HCT116 (cell line): ENCODE data around the gene ADARB1. TPM values are rescaled to one million over a fixed set of nuclear protein-coding genes. Genes with fewer than 3 reads are reported as not detected.

Experiments used
- ATAC-seq: fragments of 200-7000 bp; cut with Tn5 transposase; 2 replicates; pipeline ENCODE4 v1.9.1; 2020; ENCODE audit warnings: mild to moderate bottlenecking, moderate library complexity
- BruUV-seq: library from RNA; stranded (reverse); fragments of 400-500 nt; replicated peaks from 2 replicates; lab custom pipeline; 2021; lab: Mats Ljungman, UMichigan
- CTCF ChIA-PET: fragments of 300-600 bp; sonication (Branson Sonifier 250); formaldehyde crosslinking; loops from one replicate; lab custom pipeline; 2021; ENCODE audit warnings: antibody characterized with exemption; lab: Charles Lee
- POLR2A ChIA-PET: fragments of 300-600, 350-600 bp; sonication (Branson Sonifier 250); formaldehyde crosslinking; loops from one replicate; lab custom pipeline; 2021; ENCODE audit warnings: antibody characterized with exemption; lab: Charles Lee
- RAD21 ChIA-PET, 2 experiments: fragments of 300-600 bp; sonication (Branson Sonifier 250); formaldehyde crosslinking; loops; one replicate each; lab custom pipeline; 2023; ENCODE audit warnings: low total read pairs in 2 of 2; ENCODE audit not compliant: uncharacterized antibody in 2 of 2, unreplicated experiment in 2 of 2, low non-redundant PET in 1 of 2; lab: Charles Lee
- DNase-seq: peaks from one replicate; pipeline ENCODE4 v3.0.0-alpha.2; 2010; ENCODE audit warnings: low read depth, low spot score
- H2AFZ ChIP-seq: fragments of 200-600 bp; shearing (Covaris generic), sonication (generic); 2 replicates; pipeline ENCODE4 v1.6.1; 2017; ENCODE audit warnings: low read depth, mixed run types, mixed read lengths, antibody characterized with exemption, low read length; ENCODE audit not compliant: poor library complexity, severe bottlenecking
- H3K27ac ChIP-seq: 2 replicates; pipeline ENCODE4 v1.5.1; 2012; ENCODE audit warnings: low read depth, low read length
- H3K27me3 ChIP-seq: fragments of 200-600 bp; sonication (generic); 2 replicates; pipeline ENCODE4 v1.6.1; 2016; ENCODE audit warnings: mixed run types, low read length, mixed read lengths; ENCODE audit not compliant: insufficient read depth
- H3K36me3 ChIP-seq, 2 experiments: fragments of 200-500 bp in 1 of 2; fragments of 200-600 bp in 1 of 2; sonication (Bioruptor generic) in 1 of 2; sonication (generic) in 1 of 2; 2 replicates each; pipeline versions ENCODE4 v1.5.1 to v1.6.1; 2014 to 2016; ENCODE audit warnings: low read length in 2 of 2, inconsistent platforms in 1 of 2, mixed read lengths in 1 of 2, mixed run types in 1 of 2; ENCODE audit not compliant: insufficient read depth in 2 of 2, control insufficient read depth in 1 of 2
- H3K4me1 ChIP-seq, 2 experiments: fragments of 200-600 bp in 1 of 2; sonication (generic) in 1 of 2; 2 replicates each; pipeline versions ENCODE4 v1.5.1 to v1.6.1; 2012 to 2017; ENCODE audit warnings: low read length in 2 of 2, inconsistent platforms in 1 of 2, mild to moderate bottlenecking in 1 of 2, mixed read lengths in 1 of 2, mixed run types in 1 of 2, moderate library complexity in 1 of 2; ENCODE audit not compliant: insufficient read depth in 2 of 2, control insufficient read depth in 1 of 2
- H3K4me2 ChIP-seq: fragments of 200-600 bp; sonication (generic); 2 replicates; pipeline ENCODE4 v1.6.1; 2017; ENCODE audit warnings: mixed run types, low read length, mixed read lengths
- H3K4me3 ChIP-seq, 2 experiments: fragments of 200-600 bp in 1 of 2; sonication (generic) in 1 of 2; replicated peaks in 1 of 2; 2 replicates each; pipeline ENCODE4 v1.5.1; 2011 to 2016; ENCODE audit warnings: low read length in 2 of 2, control low read depth in 1 of 2, low read depth in 1 of 2, mild to moderate bottlenecking in 1 of 2, mixed read lengths in 1 of 2, mixed run types in 1 of 2
- H3K79me2 ChIP-seq: fragments of 200-600 bp; sonication (generic); 2 replicates; pipeline ENCODE4 v1.6.1; 2017; ENCODE audit warnings: mild to moderate bottlenecking, mixed run types, low read length, moderate library complexity, mixed read lengths; ENCODE audit not compliant: insufficient read depth
- H3K9ac ChIP-seq: fragments of 200-600 bp; sonication (generic); 2 replicates; pipeline ENCODE4 v1.6.1; 2016; ENCODE audit warnings: low read length, mixed read lengths
- H3K9me2 ChIP-seq: fragments of 200-600 bp; sonication (generic), shearing (Covaris generic); 2 replicates; pipeline ENCODE4 v1.6.1; 2017; ENCODE audit warnings: mixed run types, mild to moderate bottlenecking, moderate library complexity; ENCODE audit not compliant: insufficient read depth
- H3K9me3 ChIP-seq, 2 experiments: fragments of 200-500 bp in 1 of 2; fragments of 200-600 bp in 1 of 2; sonication (Bioruptor generic) in 1 of 2; sonication (generic) in 1 of 2; 2 replicates each; pipeline ENCODE4 v1.6.1; 2014 to 2017; ENCODE audit warnings: low read length in 2 of 2, mixed read lengths in 2 of 2, inconsistent platforms in 1 of 2, low read depth in 1 of 2, mild to moderate bottlenecking in 1 of 2, mixed run types in 1 of 2, moderate library complexity in 1 of 2; ENCODE audit not compliant: control insufficient read depth in 1 of 2, insufficient read depth in 1 of 2
- H4K20me1 ChIP-seq: fragments of 200-600 bp; sonication (generic), shearing (Covaris generic); 2 replicates; pipeline ENCODE4 v1.6.1; 2017; ENCODE audit warnings: mixed run types, mild to moderate bottlenecking, moderate library complexity; ENCODE audit not compliant: insufficient read depth
- EGR1 ChIP-seq: IDR thresholded peaks from 2 replicates; pipeline ENCODE4 v1.6.1; 2012; ENCODE audit warnings: low read depth
- EZH2 ChIP-seq: fragments of 200-600 bp; sonication (generic); IDR thresholded peaks from 2 replicates; pipeline ENCODE4 v1.6.1; 2017; ENCODE audit warnings: antibody characterized with exemption, mixed run types
- JUND ChIP-seq: IDR thresholded peaks from 2 replicates; pipeline ENCODE4 v1.6.1; 2012
- POLR2AphosphoS5 ChIP-seq: IDR thresholded peaks from 2 replicates; pipeline ENCODE4 v1.6.1; 2011; ENCODE audit warnings: mild to moderate bottlenecking, low read depth, low read length, moderate library complexity
- SP1 ChIP-seq: IDR thresholded peaks from 2 replicates; pipeline ENCODE4 v1.6.1; 2012; ENCODE audit warnings: low read depth
- TCF7L2 ChIP-seq: IDR thresholded peaks from 2 replicates; pipeline ENCODE4 v1.7.0; 2011; ENCODE audit warnings: borderline replicate concordance, inconsistent platforms; ENCODE audit not compliant: insufficient read depth, insufficient read length; ENCODE audit errors: extremely low read depth
- ZFX ChIP-seq: fragments of 450-650 bp; IDR thresholded peaks from 2 replicates; pipeline ENCODE4 v1.6.1; 2017
- intact Hi-C: fragments of 100-400 bp; cut with micrococcal nuclease; formaldehyde crosslinking; loops from 2 replicates; pipeline ENCODE4 v1.10.0; 2022
- total RNA-seq: library from RNA; stranded (reverse); gene quantifications from one replicate; pipeline ENCODE4 v1.2.1, GENCODE V29; 2021; ENCODE audit not compliant: unreplicated experiment
- TF ChIP-seq, protein P1 (sequence below): IDR thresholded peaks from 2 replicates; pipeline ENCODE4 v1.6.1; 2012; ENCODE audit warnings: low read depth
- TF ChIP-seq, protein P2 (sequence below): IDR thresholded peaks from 2 replicates; pipeline ENCODE4 v1.6.1; 2012

ADARB1 gene
- total RNA-seq, 1 experiment from 2014 or later: 13.5 TPM

DNA sequence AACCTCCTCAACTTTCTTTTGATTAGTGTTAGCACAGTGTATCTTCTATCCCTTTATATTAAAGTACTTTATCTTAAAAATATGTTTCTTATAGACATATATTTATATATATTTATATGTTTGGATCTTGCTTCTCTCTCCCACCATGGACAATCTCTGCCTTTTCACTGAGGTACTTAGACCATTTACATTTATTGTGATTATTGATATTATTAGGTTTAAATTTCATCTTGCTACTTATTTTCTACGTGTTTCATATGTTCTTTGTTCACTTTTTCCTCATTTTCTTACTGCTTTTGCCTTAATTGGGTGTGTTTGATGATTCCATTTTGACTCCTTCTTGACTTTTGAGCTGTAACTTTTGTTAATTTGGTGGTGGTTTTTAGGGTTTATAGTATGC, 142.6 kb downstream of the ADARB1 start (continued):
- TF ChIP-seq, protein P1, sequence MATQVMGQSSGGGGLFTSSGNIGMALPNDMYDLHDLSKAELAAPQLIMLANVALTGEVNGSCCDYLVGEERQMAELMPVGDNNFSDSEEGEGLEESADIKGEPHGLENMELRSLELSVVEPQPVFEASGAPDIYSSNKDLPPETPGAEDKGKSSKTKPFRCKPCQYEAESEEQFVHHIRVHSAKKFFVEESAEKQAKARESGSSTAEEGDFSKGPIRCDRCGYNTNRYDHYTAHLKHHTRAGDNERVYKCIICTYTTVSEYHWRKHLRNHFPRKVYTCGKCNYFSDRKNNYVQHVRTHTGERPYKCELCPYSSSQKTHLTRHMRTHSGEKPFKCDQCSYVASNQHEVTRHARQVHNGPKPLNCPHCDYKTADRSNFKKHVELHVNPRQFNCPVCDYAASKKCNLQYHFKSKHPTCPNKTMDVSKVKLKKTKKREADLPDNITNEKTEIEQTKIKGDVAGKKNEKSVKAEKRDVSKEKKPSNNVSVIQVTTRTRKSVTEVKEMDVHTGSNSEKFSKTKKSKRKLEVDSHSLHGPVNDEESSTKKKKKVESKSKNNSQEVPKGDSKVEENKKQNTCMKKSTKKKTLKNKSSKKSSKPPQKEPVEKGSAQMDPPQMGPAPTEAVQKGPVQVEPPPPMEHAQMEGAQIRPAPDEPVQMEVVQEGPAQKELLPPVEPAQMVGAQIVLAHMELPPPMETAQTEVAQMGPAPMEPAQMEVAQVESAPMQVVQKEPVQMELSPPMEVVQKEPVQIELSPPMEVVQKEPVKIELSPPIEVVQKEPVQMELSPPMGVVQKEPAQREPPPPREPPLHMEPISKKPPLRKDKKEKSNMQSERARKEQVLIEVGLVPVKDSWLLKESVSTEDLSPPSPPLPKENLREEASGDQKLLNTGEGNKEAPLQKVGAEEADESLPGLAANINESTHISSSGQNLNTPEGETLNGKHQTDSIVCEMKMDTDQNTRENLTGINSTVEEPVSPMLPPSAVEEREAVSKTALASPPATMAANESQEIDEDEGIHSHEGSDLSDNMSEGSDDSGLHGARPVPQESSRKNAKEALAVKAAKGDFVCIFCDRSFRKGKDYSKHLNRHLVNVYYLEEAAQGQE: no peak
- TF ChIP-seq POLR2AphosphoS5: no peak
- no peak for TF ChIP-seq EZH2
- no peak for TF ChIP-seq TCF7L2
- TF ChIP-seq, all 23 proteins: peak for 0

DNA sequence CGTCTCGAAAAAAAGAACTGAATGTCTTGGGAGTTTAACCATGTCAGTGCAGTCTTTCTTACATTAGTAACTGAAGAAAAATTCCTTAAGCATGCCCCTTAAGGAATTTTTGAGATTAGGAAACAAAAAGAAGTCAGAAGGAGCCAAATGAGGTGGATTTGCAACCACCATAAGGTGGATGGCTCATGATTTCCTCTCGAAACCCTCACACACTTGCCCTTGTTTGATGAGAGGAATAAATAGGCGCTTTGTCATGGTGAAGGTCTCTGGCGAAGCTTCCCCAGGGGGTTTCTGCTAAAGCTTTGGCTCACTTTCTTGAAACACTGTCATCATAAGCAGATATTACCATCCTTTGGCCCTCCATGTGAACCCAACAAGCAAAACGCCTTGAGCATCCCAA, 145.1 kb downstream of the ADARB1 start:
- Histone ChIP-seq H3K27ac (no peak overlapping the region), H3K9me2 (no peaks in the 10 kb centered on the region), H3K79me2 (no peaks in the 10 kb centered on the region), H3K4me1 (no peaks in the 10 kb centered on the region), H2AFZ (no peak overlapping the region), H4K20me1 (no peaks in the 10 kb centered on the region), H3K4me3 (no peak overlapping the region), H3K9me3 (peaks cover 8 to 9% of the 10 kb centered on the region in 2 experiments; a peak in 3 of 4 replicates), H3K4me2 (no peak overlapping the region), H3K9ac (no peak overlapping the region), H3K36me3 (no peaks in the 10 kb centered on the region), H3K27me3 (no peaks in the 10 kb centered on the region)
- ChIA-PET CTCF (no interaction called here), POLR2A (no interaction called here), RAD21 (no interaction called here)
- intact Hi-C loops: no loop called here
- no peak for TF ChIP-seq JUND
- no peak for TF ChIP-seq EGR1
- no peak for TF ChIP-seq EZH2
- TF ChIP-seq SP1: no peak
- TF ChIP-seq, protein P2, sequence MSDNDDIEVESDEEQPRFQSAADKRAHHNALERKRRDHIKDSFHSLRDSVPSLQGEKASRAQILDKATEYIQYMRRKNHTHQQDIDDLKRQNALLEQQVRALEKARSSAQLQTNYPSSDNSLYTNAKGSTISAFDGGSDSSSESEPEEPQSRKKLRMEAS: no peak
- TF ChIP-seq ZFX: no peak
- no TSS peak for BruUV-seq
- no peak for DNase-seq
- ATAC-seq: no peak
